Measurements from ENCODE around the gene SYNGR1.
"Not testable (repeated sequence)": the region's sequence is repeated elsewhere in the genome, so short reads cannot be mapped to it uniquely, and the experiment has no call there.

SYNGR1 gene

DNA sequence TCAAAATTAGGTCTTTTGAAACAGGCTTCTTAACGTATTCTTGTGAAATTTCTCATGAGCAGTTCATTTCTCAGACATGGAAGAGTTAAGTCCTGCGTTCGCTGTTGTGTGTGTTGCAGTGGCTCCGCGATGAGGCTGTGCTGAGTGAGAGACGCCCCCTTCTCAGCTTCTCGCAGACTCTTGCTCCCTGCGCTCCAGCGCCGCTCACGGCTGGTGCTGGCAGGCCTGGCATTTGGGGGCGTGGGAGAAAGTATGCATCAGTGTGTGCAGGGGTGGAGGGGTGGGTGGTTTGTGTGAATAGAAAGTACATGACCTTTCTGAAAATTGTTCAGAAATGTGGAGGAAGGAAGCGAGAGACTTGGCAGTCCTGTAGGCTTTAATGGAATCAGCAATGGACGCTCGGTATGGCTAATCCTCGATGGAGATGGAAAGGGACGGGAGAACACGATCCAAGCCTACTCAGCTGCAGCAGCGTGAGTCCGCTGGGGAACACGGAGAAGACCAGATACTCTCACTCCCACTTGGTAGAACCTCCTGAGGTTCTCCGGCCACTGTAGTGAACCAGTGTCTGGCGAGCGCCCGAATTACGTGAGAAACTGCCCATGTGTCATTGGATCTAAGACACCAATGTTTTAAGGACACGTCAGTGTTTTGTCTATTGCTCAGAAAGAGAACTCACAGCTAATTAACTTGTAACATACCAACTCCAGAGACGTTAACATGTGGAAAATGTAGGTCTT is 55.7 kb downstream of the SYNGR1 start:
- DNase-seq (ENCODE audit: low read depth in 4 of 4, low spot score in 1 of 4): no peak

DNA sequence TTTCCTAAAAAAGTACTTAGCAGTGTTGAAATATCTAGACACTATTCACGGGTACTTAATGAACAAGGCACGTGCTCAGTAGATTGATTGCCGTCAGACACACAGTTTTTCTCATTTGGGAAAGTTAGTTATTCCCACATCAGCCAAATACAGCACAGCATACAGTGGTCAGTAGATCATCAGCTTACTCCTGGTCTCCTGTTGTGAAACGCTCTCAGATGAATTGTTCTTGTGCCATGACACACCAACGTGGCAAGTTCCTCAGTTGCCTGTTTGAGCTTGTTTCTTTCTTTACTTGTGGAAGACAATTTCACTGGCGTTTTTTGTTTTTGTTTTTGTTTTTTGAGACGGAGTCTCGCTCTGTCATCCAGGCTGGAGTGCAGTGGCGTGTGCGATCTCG is 58.4 kb downstream of the SYNGR1 start:
- DNase-seq (ENCODE audit: low read depth in 4 of 4, low spot score in 1 of 4): no peak

DNA sequence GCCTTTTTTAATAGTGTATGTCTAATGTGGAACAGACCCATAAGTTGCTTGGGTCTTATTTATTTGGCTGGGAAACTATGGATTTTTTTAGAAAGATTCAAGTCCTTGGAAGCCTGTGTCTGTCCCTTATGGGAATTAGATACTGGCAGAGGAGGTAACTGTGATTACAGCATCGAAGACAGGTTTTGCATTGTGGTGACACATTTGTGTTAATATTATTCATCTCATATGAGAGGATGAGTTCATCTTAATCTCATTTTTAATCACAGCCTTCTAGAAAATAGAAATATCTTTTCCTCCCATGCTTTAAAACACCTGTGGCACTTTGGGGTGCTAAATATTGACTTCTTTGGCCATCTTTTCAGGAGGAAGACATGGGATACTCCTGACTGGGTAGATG is 59.0 kb downstream of the SYNGR1 start:
- DNase-seq (ENCODE audit: low read depth in 4 of 4, low spot score in 1 of 4): no peak

DNA sequence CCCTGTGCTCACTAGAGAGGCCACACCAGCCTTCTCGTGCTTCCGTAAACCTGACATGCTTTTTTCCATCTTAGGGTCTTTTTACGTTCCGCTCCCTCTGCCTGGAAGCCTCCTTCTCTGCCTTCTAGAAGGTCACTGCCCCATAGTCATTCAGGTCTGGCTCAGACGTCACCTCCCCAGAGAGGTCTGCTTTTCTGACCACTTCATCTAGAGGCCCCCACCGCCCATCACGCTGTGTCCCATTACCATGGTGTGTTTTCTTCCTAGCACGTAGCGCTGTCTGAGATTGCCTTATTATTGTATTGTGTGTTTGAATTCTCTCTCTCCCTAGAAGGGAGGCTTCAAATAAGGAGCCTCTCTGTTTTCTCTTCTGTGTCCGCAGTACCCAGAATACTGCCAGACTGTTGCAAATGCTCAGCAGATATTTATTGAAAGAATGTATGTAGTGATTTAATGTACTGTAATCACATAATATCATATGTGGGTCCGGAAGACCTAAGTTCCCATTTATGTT is 59.8 kb downstream of the SYNGR1 start:
- no peak for DNase-seq (ENCODE audit: low read depth in 4 of 4, low spot score in 1 of 4)

DNA sequence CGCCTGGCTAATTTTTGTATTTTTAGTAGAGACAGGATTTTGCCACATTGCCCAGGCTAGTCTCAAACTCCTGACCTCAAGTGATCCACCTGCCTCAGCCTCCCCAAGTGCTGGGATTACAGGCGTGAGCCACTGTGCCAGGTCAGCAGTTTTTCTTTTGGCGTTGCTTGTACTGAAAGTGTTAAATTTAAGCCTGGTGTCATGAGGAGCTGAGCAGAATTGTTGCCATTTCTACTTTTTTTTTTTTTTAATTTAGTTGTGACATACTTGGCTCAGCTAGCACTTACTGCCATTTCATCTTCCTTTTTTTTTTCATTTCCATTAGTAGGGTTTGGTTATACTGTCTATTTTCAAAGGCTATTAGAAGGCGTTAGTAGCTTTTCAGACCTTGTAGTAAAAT is 60.5 kb downstream of the SYNGR1 start:
- no peak for DNase-seq (ENCODE audit: low read depth in 4 of 4, low spot score in 1 of 4)

DNA sequence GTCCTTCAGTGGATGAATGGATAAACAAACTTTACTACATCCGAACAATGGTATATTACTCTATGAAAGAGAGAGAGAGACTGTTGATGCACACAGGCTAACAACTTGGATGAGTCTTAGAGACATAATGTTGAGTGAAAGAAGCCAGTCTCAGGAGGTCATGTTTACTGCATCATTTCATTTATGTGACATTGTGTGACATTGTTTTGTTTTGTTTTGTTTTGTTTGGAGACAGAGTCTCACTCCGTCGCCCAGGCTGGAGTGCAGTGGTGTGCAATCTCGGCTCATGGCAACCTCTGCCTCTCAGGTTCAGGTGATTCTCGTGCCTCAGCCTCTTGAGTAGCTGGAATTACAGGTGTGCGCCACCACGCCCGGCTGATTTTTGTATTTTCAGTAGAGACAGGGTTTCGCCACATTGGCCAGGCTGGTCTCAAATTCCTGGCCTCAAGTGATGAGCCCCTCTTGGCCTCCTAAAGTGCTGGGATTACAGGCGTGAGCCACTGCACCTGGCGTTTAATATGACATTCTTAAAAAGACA is 62.1 kb downstream of the SYNGR1 start:
- not testable (repeated sequence) for DNase-seq (ENCODE audit: low read depth in 4 of 4, low spot score in 1 of 4)

DNA sequence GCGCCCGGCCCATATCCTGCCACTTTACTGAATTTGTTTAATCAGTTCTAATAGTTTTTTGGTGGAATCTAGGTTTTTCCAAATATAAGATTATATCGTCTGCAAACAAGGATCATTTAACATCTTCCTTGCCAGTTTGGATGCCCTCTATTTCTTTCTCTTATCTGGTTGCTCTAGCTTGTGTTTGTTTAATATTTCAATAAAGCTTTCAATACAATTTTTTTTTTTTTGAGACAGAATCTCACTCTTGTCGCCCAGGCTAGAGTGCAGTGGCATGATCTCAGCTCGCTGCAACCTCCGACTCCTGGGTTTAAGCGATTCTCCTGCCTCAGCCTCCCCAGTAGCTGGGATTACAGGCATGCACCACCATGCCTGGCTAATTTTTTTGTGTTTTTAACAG is 63.4 kb downstream of the SYNGR1 start:
- not testable (repeated sequence) for DNase-seq (ENCODE audit: low read depth in 4 of 4, low spot score in 1 of 4)

DNA sequence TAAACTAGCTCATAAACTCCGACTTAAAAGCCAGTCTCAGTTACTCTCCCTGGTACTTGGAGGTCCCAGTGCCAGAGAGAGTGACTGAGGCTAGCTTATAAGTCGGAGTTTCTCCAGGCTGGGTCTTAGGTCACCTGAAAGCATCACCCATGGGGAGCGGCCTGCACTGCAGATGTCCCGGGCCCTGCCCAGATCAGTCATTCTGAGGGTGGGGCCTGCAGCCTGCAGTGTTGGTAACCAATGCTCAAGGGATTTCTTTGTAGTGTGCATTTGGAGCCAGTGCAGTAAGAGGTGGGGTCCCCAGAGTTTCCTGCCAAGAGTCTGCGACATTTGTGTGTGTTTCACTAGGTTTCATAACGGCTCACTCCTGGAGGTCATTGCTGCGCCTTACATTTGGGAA is 64.6 kb downstream of the SYNGR1 start:
- no peak for DNase-seq (ENCODE audit: low read depth in 4 of 4, low spot score in 1 of 4)

DNA sequence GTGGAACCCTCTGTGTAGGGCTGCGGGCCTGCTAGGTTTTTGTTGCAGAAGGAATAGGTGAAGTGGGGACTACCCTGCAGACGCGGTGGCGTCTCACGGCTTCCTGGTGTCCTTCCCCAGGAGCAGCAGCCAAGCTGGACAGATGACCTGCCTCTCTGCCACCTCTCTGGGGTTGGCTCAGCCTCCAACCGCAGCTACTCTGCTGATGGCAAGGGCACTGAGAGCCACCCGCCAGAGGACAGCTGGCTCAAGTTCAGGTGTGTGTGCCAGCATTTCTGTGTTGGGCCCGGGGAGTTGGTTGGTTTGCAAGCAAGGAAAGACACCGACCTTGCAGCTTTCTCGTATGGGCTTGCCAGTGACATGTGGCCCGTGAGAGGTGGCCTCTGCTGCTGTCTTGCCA is 65.1 kb downstream of the SYNGR1 start:
- DNase-seq (ENCODE audit: low read depth in 4 of 4, low spot score in 1 of 4): no peak

DNA sequence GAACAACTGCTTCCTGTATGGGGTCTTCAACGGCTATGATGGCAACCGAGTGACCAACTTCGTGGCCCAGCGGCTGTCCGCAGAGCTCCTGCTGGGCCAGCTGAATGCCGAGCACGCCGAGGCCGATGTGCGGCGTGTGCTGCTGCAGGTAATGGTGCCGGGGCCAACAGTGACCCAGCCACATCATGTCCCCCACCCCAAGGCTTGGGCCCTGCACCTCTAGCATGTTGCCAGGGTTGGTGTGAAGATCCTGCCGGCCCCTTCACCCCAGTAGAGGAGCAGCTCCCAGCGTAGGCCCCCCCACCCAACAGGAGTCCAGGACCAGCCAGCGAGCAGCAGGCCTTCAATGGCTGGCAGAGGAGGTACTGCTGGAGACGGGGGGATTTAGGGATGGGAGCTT is 65.7 kb downstream of the SYNGR1 start:
- DNase-seq (ENCODE audit: low read depth in 4 of 4, low spot score in 1 of 4): no peak

DNA sequence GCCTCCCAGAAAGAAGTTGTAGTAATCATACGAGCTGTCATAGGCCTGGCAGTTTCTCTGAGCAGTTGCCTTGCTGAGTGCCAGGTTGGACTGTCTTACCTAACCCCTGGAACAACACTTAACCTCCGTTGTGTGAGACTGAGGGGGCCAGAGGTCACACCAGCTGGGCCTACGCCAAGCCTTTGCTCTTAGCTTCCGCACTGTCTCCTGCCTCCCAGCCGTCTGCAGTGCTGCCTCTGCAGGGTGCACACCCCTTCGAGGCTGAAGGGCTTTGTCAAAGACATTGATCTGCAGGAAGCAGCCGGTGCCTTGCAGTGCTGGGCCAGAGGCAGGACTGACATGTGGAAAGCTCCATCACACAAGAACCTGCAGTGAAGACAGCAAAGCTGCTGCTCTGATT is 66.5 kb downstream of the SYNGR1 start:
- no peak for DNase-seq (ENCODE audit: low read depth in 4 of 4, low spot score in 1 of 4)

DNA sequence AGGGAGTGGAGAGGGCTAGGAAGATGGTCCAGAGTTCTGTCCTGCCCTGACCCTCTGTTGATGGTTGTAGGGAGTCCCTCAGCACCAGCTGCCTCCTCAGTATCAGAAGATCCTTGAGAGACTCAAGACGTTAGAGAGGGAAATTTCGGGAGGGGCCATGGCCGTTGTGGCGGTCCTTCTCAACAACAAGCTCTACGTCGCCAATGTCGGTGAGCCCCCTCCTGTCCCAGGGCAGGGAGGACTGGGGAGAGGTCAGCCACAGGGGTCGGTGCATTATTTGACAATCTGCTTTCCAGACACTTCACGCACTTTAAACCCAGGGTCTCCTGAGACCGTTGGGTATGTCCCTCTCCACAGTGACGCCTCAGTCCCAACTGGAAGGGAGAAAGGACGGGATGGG is 67.8 kb downstream of the SYNGR1 start:
- DNase-seq (ENCODE audit: low read depth in 4 of 4, low spot score in 1 of 4): no peak

DNA sequence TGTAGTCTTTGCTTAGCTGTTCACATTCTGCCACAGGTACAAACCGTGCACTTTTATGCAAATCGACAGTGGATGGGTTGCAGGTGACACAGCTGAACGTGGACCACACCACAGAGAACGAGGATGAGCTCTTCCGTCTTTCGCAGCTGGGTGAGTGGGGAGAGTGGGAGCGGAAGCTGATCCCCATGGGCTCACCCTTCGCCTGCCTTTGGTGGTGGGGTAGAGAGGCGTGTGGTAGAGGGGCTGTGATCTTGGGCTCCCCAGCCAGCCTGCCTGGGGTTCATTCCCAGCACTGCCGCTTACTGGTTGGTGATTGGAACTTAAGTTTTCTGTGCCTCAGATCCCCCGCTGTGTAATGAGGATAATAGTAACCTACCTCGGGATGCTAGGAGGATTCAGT is 68.9 kb downstream of the SYNGR1 start:
- no peak for DNase-seq (ENCODE audit: low read depth in 4 of 4, low spot score in 1 of 4)

DNA sequence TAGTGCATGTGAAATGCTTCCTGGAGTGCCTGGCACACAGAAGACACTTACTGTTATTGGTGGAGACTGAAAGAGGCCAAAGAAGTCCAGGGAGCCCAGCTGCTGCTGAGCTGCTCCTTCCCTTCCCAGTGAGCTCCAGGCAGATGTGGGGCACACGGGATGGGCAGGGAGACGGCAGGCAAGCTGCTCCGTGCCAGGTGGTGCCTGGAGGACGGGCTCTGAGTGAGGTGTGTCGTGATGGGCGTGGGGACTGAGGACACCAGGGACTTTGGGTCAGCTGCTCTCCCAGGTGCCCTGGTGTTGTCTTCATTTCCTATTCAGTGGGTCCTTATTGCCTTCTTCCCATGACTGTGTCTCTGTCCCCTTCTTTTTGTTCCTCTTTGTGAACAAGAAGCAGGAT is 69.3 kb downstream of the SYNGR1 start:
- DNase-seq (ENCODE audit: low read depth in 4 of 4, low spot score in 1 of 4): no peak

DNA sequence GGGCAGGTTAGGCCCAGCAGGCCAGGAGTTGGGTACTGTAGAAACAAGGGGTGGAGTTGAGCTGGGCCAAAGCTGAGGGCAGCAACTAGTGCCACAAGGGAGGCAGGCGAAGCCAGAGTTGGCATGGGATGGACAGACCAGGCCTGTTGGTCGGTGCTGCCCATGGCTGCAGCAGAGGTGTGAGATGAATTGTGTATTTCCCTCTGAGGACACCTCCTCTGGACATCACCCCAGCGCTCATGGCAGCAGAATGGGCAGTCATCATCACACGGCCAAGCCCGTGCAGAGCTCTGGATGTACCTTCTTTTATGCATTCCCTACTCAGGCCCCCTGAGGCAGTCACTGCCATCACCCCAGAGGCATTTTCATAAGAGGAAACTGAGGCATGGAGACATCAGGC is 70.1 kb downstream of the SYNGR1 start:
- no peak for DNase-seq (ENCODE audit: low read depth in 4 of 4, low spot score in 1 of 4)

DNA sequence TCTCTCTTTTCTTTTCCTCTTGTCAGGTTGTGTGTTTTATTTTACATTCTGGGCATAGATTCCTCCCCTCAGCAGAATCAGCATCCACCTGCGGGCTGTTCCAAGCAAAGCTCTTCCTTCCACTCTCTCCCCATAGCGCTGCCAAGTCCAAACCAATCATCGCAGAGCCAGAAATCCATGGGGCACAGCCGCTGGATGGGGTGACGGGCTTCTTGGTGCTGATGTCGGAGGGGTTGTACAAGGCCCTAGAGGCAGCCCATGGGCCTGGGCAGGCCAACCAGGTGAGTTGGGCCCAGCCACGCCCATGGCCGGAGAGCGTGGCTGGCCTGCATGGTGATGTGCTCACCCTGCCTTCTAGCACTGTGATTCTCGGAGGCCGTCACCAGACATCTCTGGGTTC is 71.9 kb downstream of the SYNGR1 start:
- no peak for DNase-seq (ENCODE audit: low read depth in 4 of 4, low spot score in 1 of 4)

DNA sequence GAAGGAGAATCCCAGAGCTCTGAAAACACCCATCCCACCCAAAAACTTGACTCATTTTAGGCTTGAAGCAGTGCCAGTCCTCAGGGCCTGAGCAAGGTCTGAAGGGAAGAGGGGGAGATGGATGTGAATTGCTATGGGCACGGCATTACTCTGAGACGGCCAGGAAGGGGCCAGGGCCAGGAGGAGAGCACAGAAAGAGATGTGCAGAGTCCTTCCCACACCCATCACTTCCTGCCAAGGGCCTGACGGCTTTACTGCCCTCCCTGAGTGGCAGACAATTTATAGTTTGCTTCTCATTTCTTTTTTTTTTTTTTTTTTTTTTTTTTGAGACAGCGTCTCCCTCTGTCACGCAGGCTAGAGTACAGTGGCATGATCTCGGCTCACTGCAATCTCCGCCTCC is 72.3 kb downstream of the SYNGR1 start:
- DNase-seq (ENCODE audit: low read depth in 4 of 4, low spot score in 1 of 4): no peak

DNA sequence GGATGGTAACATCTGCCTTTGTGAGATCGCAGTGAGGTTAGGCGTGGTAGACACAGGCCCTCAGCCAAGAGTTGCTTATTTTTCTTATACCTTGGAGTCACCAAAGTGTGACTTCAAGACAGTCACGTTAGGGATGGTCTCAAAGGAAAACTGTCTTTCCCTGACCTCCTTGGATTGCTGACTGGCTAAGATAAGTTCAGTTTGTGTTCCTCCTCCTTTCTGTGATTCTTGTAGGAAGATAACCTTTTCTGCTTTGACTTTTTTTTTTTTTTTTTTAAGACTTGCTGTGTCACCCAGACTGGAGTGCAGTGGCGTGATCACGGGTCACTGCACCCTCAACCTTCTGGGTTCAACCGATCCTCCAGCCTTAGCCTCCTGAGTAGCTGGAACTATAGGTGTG is 72.9 kb downstream of the SYNGR1 start:
- DNase-seq (ENCODE audit: low read depth in 4 of 4, low spot score in 1 of 4): no peak

DNA sequence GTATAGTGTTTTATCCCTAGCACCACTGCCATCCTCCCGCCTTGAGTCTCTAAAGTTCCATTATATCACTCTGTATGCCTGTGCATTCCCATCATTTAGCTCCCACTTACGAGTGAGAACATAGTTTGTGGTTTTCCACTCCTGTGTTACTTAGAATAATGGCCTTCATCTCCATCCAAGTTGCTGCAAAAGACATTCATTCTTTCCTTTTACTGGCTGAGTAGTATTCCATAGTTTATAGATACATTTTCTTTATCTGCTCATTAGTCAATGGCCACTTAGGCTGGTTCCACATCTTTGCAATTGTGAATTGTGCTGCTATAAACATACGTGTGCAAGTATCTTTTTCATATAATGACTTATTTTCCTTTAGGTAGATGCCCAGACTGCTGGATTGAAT is 74.2 kb downstream of the SYNGR1 start:
- no peak for DNase-seq (ENCODE audit: low read depth in 4 of 4, low spot score in 1 of 4)

DNA sequence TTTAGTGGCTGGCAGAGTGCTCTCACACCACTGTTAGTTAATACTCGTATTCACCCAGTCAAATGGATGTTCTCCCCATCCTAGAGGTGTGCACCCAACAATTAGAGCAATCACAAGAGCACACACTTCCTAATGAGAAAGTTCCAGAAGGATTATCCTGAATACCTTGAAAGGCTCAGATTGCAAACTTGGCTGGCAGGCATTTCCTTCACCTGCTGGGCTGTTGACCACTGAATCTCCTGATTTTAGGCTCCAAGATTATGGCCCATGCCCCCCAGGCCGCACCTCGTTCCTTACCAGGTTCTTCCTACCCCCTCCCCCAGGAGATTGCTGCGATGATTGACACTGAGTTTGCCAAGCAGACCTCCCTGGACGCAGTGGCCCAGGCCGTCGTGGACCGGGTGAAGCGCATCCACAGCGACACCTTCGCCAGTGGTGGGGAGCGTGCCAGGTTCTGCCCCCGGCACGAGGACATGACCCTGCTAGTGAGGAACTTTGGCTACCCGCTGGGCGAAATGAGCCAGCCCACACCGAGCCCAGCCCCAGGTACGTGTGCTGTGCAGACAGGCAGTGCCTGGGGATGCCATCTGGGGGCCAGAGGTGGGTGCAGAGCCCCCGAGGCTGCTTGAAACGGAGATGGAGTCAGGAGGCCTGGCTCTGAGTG is 76.7 kb downstream of the SYNGR1 start:
- no peak for DNase-seq (ENCODE audit: low read depth in 4 of 4, low spot score in 1 of 4)

DNA sequence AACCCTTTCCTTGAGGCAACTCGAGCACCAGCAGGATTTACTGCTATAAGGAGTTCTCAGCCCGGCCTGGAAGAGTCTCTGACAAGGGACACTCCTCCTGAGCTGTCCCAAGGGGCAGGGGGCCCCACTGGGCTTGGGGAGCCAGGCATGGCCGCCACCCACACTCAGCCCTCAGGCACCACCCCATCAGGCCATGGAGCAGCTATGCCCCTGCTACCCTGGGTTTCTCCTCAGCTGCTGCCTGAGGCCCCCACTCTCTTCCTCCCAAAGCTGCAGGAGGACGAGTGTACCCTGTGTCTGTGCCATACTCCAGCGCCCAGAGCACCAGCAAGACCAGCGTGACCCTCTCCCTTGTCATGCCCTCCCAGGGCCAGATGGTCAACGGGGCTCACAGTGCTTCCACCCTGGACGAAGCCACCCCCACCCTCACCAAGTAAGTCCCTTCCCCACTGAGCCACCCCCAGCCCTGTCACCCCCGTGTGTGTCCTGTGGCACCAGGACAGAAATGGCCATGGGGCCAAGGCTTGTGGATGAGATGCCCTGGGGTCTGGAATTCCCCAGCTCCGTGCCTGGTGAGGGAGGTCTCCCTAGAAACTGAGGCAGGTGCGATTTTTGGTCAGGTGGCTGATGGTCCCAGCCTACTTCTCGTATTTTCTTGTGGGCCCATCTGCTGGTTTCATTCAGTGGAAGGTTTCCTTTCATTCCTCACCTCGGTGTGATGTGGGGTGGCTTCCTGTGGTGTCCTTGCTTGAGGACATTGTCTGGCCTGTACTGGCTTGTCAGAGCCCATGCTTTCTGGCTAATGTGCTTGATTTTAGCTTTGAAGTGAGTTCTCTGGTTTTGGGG is 78.2 kb downstream of the SYNGR1 start:
- DNase-seq (ENCODE audit: low read depth in 4 of 4, low spot score in 1 of 4): no peak

DNA sequence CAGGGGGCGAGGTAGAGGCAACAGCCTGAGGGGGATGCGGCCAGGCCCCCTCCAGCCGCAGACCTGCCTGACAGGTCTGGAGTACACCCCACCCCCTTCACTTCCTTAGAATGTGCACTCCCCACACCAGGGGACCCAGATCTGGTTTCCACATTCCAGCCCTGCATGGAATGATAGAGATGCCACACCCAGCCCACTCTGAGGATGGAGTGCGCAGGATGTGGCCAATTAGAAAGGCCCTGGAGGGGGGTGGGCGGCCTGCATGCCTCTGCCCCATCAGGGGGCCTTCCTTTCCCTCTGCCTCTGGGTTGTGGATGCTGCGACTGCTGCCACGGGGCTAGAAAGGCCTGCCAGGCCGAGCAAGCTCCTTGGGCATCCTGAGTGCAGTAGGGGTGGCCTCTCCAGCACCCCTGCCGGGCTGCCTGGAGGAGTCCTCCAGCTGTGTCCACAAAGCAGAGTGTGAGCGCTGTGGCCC is 78.8 kb downstream of the SYNGR1 start:
- no peak for DNase-seq (ENCODE audit: low read depth in 4 of 4, low spot score in 1 of 4)

All from stimulated activated CD4-positive, alpha-beta T cell treated with anti-CD3 and anti-CD28 coated beads, Interleukin-1b, Interleukin-23, amount 100 ng/mL, for 24 hours (primary cell).